ENCODE results near the gene SLC5A10.
A peak's percentile ranks its signal among the peaks of the same experiment; 100 is the strongest.
"Not testable (repeated sequence)": the region's sequence is repeated elsewhere in the genome, so short reads cannot be mapped to it uniquely, and the experiment has no call there.

SLC5A10 gene

DNA sequence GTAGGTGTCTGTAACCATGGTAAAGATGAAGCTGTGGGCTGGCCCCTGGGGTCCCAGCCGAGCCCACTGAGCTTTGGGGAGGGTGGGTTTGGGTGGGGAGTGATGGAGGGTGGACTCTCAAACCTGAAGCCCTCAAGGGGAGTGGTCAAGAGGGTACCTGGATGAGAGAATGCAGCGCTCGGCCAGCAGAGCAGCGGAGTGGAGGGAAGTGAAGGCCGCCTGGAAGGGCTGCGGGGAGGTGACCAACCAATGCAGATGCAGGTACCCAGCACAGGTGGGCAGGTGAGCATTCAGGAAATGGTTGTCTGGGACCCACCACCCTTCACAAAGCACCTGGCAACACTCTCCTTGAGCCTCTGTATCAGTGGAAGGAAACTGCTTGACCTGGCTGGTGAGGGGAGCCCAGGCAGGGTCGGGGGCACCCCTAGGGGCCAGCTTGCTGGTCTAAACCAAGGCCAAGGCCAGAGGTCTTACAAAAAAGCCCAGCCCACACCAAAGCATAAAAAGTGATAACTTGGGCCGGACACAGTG lies 3.4 kb upstream of the SLC5A10 start:
- no peak for DNase-seq

GRCh38 chr17:18949566-18949965 lies 2.4 kb upstream of the SLC5A10 start:
- no peak for DNase-seq

GRCh38 chr17:18950346-18950745 lies 1.6 kb upstream of the SLC5A10 start:
- no peak for DNase-seq

- no peak for DNase-seq
Measured at GRCh38 chr17:18950944-18951905, 740 bp upstream of the SLC5A10 start.

DNA sequence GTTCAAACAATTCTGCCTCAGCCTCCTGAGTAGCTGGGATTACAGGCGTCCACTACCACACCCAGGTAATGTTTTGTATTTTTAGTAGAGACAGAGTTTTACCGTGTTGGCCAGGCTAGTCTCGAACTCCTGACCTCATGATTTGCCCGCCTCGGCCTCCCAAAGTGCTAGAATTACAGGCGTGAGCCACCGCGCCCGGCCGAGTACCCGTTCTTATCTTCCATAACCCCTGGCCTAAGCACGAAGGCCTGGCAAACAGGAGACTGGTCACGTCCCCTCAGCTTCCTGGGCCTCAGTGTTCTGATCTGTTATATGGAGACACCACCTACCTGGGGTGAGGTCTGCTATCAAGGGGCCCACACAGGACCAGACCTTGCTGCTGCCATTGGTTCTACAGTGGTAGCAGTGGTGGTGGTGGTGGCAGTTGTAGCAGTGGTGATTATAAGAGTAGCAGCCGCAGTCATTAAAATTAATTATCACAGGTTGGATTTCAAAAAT lies 1.3 kb downstream of the SLC5A10 start:
- DNase-seq, result no peak

DNA sequence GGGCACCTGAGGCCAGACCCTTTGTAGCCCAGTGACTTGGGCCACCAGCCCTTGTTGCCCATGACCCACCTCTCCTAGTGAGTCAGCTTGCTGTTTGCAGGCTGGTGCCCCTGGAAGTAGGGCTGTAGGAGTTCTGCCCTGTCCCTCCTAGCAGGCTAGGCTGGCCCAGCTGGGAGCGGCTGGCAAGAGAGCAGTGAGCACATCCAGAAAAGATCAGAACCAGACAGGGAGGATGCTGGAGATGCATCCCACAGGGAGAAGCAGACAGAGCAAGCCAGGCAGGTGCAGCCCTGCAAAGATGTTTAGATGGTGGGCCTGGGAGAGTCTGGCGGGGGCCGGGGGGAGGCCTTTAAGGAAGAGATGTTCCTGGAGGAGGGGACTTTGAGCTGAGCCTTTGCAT lies 2.4 kb downstream of the SLC5A10 start:
- no peak for DNase-seq

DNA sequence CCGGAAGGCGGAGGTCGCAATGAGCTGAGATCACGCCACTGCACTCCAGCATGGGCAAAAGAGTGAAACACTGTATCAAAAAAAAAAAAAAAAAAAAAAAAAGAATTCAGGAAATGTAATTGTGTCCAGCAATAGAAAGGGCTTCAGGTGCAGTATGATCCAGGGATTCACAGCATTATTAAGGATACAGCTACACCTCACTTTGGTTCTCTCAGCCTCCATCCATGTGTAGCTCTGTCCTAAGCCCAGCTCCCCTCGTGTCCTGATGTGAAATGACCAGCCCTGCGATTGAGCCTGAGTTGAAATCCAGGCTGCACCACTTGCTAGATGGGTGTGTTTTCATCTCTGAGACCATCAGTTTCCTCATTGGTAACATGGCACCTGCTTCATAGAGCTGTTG lies 3.0 kb downstream of the SLC5A10 start:
- no peak for DNase-seq

DNA sequence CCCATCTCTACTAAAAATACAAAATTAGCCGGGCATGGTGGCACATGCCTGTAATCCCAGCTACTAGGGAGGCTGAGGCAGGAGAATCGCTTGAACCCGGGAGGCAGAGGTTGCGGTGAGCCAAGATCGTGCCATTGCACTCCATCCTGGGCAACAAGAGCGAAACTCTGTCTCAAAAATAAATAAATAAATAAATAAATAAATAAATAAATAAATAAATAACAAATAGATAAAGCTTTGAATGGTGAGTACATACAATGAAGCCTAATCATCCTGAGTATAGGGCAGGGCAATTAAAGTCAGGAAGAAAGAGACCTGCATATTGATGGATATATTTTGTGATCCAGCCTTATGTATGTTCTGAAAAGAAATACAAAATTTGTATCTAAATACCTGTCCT lies 4.1 kb downstream of the SLC5A10 start:
- DNase-seq, result not testable (repeated sequence)

- DNase-seq, result no peak
Measured at GRCh38 chr17:18956581-18956980, 4.6 kb downstream of the SLC5A10 start.

- DNase-seq, result no peak
Measured at GRCh38 chr17:18957831-18958230, 5.9 kb downstream of the SLC5A10 start.

DNA sequence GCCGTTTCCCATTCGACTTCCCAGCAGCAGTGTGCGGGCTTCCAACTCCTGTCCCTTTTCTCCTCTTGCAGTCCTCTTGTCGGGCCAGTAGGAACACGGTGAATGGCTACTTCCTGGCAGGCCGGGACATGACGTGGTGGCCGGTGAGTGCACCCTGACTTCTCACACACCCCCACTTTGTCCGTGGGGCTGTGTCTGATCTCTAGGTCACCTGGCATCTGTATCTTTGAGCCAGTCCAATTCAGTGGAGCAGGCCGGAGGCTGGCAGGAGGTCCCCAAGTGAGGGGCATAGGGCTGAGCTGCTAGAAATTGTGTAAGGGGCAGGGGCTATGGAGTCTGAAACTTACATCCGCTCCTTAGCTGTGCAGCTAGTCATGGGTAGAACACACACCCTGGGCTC lies 6.6 kb downstream of the SLC5A10 start:
- DNase-seq, result no peak

- no peak for DNase-seq
Measured at GRCh38 chr17:18959071-18959844, 7.3 kb downstream of the SLC5A10 start.

DNA sequence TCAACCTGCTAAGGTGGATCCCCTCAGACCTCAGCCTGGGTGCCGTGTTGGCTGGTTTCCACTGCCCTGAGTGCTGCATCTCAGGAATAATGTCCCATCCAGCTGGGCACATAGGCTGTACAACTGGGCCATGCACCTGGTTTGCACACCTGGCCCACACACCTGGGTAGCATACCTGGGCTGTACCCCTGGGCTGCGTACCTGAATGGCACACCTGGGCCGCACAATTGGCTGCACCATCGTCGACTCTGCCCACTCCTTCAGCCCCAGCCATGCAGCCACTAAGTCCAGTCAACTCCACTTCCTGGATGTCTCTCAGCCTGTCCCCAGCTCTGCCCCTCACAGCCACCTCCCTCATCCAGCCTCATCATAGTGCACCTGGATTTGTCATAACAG lies 7.9 kb downstream of the SLC5A10 start:
- DNase-seq, result no peak

DNA sequence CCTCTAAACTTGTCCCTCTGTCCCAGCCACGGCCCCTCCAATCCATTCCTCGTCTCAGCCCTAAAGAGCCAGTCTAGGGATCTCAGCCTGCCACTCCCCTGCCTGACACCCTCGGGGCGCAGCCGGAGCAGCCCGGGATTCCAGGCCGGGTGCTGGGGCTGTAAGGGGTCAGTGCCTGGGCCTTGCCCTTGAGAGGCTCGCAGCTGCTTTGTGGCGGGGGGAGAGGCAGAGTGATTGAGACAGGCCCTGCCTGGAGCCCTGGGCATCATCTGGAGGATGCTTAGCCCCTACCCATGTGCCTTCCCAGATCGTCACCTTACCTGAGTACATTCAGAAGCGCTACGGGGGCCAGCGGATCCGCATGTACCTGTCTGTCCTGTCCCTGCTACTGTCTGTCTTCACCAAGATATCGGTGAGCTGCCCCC lies 8.3 kb downstream of the SLC5A10 start:
- no peak for DNase-seq

- DNase-seq, result peak; percentile 13
Measured at GRCh38 chr17:18960803-18961511, 9.0 kb downstream of the SLC5A10 start.

- DNase-seq, result no peak
Measured at GRCh38 chr17:18961634-18962493, 9.9 kb downstream of the SLC5A10 start.

- DNase-seq, result no peak
Measured at GRCh38 chr17:18962494-18962815, 10.5 kb downstream of the SLC5A10 start.

DNA sequence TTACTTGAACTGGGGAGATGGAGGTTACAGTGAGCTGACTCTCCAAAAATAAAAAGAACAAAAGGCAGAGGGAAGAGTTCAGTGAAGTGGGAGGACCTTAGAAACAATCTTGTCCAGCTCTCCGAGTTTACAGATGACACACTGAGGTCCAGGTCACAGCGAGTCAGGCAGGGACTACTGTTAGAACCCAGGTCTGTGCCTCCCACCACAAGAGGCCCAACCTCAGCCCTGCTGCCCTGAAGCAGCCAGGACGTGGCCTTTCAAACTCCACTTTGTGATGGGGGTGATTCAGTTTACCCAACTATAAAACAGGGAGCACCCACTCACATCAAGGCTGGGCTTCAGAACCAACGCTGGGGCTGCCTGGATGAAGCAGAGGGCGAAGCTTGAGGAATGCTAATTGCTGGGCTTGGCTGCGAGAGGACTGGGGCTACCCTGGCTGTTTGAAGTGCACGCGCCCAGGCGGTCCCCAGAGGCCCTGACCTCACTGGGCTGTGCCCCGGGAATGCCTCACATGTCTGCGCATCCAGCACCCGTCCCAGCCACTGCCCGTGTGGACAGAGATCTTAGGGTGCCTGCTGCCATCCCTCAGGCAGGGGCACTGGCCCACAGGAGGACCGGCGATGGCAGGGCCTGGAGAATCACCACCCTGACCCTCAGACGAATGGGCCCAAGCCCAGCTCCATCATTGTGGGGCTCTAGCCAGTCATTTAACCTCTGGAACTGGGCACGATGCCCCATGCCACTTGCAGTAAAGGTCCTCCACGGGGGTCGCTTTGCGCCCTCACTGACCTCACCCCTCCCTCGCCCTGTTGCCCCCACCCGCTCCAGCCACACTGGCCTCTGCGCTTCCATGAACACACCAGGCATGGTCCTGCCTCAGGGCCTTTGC lies 11.4 kb downstream of the SLC5A10 start:
- no peak for DNase-seq

DNA sequence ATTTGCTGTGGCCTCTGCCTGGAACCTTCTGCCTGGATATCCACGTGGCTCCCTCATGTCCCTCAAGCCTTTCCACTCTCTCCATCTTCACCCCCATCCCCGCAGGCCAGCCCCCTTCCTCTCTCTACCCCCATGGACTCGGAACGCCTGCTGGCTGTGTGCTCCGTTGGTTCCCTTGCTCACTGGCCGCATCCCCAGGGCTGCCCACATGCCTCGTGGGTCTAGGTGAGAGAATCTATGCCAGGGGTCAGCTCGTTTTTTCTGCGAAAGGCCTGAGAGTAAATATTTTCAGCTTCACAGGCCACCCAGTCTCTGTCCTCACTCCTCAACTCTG lies 12.0 kb downstream of the SLC5A10 start:
- no peak for DNase-seq

DNA sequence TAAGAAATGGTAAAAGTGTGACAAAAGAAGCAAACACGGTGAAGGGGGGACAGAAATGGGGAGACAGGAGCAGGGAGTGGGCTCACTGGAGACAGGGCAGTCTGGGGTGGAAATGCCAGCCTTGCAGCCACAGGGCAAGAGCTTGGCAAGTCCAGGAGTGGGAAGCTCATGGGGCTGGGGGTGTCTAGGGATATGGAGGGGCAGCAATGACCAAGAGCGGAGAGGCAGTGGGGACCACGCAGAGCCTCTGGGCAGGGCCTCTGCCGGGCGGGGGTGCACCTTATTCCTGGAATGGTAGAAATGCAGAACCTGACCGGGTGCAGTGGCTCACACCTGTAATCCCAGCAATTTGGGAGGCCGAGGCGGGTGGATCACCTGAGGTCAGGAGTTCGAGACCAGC lies 12.6 kb downstream of the SLC5A10 start:
- no peak for DNase-seq
